GM04503 (cell line): ENCODE results near the gene MDN1.
A peak's percentile ranks its signal among the peaks of the same experiment; 100 is the strongest.
"Not testable (repeated sequence)": the region's sequence is repeated elsewhere in the genome, so short reads cannot be mapped to it uniquely, and the experiment has no call there.

Source experiments
- DNase-seq: peaks from one replicate; pipeline ENCODE4 v3.0.0-alpha.2; 2012; ENCODE audit warnings: low read depth

The MDN1 gene

GRCh38 chr6:89819336-89820130 is at the start of gene MDN1:
TSS of gene MDN1 (minus strand) at chr6:89819794. CDS start at chr6:89819607, 187 bp downstream.
- peak; percentile 69 for DNase-seq

GRCh38 chr6:89866024-89866678 is 46.6 kb upstream of the MDN1 start:
- no peak for DNase-seq

GRCh38 chr6:89862698-89863097 is 43.1 kb upstream of the MDN1 start:
- DNase-seq, result no peak

GRCh38 chr6:89862273-89862672 is 42.7 kb upstream of the MDN1 start:
- DNase-seq, result no peak

- DNase-seq, result no peak
Measured at GRCh38 chr6:89859744-89860143, 40.1 kb upstream of the MDN1 start.

DNA sequence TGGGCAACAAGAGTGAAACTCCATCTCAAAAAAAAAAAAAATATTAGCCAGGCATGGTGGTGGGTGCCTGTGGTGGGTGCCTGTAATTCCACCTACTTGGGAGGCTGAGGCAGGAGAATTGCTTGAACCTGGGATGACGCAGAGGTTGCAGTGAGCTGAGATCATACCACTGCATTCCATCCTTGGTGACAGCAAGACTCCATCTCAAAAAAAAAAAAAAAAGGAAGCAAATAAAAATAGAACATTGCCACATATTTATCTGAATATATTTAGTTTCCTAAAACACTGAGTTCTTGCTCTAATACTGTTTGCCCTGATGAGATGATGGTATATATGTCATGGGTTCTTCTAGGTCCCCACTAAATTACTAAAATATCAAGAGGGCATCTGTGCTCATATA is 38.4 kb upstream of the MDN1 start:
- DNase-seq, result no peak

DNA sequence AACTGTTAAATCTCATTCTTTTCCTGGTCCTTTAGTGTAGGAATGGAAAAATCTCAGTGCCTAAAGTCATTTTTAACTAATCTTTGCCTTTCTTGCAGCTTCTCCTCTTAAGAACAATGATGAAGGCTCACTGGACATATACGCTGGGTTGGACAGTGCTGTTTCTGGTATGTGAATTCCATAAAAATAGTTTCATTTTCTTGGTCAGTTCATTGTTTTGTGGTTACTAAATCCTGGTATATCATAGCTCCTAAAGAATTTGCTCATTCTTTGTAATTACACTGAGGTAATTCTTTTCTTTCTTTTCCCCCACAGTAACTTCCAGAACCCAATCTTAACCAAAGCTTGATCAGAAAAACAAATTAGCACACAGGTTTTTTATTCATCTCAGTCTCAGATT is 33.5 kb upstream of the MDN1 start:
- peak; percentile 23 for DNase-seq

DNA sequence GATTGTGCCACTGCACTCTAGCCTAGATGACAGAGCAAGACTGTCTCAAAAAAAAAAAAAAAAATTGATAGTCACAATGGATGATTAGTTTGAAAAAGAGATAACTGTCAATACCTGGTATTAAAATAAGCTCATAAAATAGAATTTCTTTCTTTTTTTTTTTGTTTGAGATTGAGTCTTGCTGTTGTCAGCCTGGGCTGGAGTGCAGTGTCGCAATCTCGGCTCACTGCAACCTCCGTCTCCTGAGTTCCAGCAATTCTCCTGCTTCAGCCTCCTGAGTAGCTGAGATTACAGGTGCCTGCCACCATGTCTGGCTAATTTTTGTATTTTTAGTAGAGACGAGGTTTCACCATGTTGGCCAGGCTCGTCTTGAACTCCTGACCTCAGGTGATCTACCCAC is 27.9 kb upstream of the MDN1 start:
- DNase-seq, result not testable (repeated sequence)

GRCh38 chr6:89843070-89843469 is 23.5 kb upstream of the MDN1 start:
- DNase-seq, result no peak

DNA sequence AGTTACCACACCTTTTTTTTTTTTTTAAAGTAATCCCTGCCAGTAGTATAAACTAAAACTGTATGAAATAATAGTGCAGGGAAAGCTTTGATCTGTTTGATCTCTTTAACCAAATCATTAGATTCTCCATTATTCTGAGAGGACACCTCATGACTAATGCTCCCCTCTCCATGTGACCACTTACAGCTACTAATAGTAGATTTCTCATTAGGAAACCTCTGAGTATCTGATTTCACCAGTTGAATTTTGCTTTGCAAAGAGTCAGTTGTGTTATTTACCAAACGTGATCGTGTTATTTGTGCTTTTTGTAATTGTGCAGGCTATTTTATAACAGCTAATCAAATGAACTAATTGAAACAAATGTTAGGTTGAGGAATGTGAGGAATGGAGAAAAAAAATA is 22.6 kb upstream of the MDN1 start:
- DNase-seq, result no peak

DNA sequence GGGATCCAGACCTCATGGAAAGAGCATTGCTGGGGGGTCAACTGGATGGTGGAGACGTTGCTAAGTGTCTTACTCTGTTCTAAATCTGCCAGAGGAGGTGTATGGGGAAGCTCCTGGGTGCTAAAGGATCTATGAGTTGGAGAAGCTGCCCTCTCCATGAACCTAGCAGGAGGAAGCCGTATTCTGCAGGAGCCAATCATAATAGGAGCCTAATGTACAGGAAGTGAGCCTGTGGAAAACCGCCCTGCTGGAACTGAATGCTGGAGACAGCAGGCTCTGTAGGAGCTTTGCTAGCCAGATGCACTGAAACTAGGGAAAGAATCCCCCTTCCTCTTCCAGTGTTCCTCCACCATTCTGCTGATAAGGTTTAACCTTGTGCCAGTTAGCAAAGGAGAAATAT is 20.9 kb upstream of the MDN1 start:
- DNase-seq, result no peak

- no peak for DNase-seq
Measured at GRCh38 chr6:89836639-89837222, 17.1 kb upstream of the MDN1 start.

GRCh38 chr6:89834884-89835792 is 15.5 kb upstream of the MDN1 start:
- peak; percentile 43 for DNase-seq

DNA sequence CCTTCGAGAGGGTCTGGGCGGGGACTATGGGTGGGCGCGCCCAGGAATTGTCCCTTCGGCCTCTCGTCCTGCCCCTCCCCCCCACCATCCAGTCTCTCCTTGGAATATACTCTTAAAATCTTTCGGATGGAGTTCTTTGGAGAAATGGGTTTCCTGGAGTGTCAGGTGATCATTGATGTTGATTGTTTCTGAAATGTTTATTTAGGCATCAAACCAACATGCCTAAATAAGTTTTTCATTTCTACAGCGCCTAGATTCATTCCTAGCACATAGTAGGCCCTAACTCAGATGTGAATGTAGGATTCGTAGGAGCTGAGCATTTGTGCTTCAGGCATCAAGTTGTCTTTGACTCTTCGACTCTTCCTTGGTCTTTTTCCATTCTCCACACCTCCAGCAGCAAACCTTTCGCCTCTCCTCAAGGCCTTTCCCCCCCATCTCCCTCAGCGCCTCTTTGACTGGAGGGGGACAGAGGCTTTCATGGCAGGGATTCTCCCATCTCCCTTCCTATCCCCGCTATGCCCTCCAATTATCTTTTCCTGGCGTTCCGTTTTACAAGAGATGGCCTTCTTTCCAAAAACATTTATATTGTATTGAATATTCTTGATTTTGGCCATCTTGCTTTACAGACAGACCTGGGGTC is 10.7 kb upstream of the MDN1 start:
- no peak for DNase-seq

GRCh38 chr6:89829472-89830169 is 10.0 kb upstream of the MDN1 start, which contains the start of gene CASP8AP2:
TSS of gene CASP8AP2 (plus strand) at chr6:89829880.
- DNase-seq, result peak; percentile 95

GRCh38 chr6:89828988-89829471 is 9.4 kb upstream of the MDN1 start:
- no peak for DNase-seq

DNA sequence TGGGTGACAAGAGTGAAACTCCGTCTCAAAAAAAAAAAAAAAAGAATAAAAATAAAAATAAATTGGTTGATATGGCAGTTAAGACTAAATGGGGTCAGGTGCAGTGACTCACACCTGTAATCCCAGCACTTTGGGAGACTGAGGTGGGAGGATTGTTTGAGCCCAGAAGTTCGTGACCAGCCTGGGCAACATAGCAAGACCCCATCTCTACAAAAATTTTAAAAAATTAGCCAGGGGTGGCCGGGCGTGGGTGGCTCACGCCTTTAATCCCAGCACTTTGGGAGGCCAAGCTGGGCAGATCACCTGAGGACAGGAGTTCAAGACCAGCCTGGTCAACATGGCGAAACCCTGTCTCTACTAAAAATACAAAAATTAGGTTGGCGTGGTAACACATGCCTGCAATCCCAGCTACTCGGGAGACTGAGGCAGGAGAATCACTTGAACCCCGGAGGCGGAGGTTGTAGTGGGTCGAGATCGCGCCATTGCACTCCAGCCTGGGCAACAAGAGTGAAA is 8.9 kb upstream of the MDN1 start:
- not testable (repeated sequence) for DNase-seq

GRCh38 chr6:89826029-89826528 is 6.5 kb upstream of the MDN1 start:
- no peak for DNase-seq

DNA sequence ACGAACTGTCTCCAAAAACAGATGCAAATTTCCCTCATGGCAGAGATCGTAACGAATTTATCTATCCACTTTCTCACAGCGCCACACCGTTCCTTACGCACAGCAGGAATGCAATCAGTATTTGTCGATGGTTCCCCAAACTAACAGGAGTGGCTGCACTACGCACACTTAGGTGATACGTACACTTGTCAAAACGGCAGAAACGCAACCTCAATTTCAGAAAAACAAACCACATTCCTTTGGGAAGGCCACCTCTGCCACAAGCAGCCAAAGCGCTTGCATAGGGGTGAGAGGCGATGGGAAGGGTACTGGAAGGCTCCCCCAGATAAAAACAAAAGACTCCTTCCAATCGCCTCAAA is 638 bp downstream of the MDN1 start:
- no peak for DNase-seq

DNA sequence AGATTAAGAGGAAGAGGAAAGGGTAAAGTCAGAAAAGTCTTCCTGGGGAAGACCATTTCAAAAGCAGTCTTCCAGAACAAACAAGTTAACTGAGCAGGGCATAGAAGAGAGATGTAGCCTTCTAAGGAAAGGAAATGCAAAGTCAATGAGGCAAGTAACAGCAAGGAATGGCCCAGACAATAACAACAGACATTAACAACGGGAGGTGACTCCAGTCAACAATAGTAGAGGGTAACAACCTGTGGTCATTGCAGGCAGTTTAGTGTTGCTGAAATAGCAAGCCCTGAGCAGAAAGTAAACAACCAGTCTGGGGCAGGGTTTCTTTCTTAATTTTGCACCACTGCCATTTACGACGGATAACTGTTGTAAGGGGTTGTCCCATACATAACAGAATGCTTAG is 2.1 kb downstream of the MDN1 start:
- DNase-seq, result no peak
